Esophagus squamous epithelium (tissue), 5 donors: ENCODE measurements around the gene SETX. TPM values are rescaled to one million over a fixed set of nuclear protein-coding genes. Genes with fewer than 3 reads are reported as not detected.

Experiments used
- DNase-seq: peaks from one replicate; lab custom pipeline; 2025; lab: John Stamatoyannopoulos, UW
- H3K27ac ChIP-seq, 4 donors: fragments of 200-600 bp; sonication (generic); one replicate each; pipeline ENCODE4 v1.5.1; 2016 to 2019; ENCODE audit warnings: mild to moderate bottlenecking in 1 of 4
- H3K27me3 ChIP-seq, 4 donors: fragments of 200-600 bp; sonication (generic); 1 replicate in 3 of 4; 2 replicates in 1 of 4; pipeline versions ENCODE4 v1.5.1 to v1.6.0; 2017 to 2021; ENCODE audit warnings: antibody characterized with exemption in 1 of 4
- H3K36me3 ChIP-seq, 3 donors: fragments of 200-600 bp; sonication (generic); one replicate each; pipeline ENCODE4 v1.5.1; 2016 to 2019
- H3K4me1 ChIP-seq, 3 donors: fragments of 200-600 bp; sonication (generic); one replicate each; pipeline ENCODE4 v1.5.1; 2017 to 2019
- H3K4me3 ChIP-seq, 4 donors: fragments of 200-600 bp; sonication (generic); 1 replicate in 3 of 4; 2 replicates in 1 of 4; pipeline ENCODE4 v1.5.1; 2016 to 2019; ENCODE audit warnings: mild to moderate bottlenecking in 2 of 4, moderate library complexity in 1 of 4
- H3K9me3 ChIP-seq, 3 donors: fragments of 200-600 bp; sonication (generic); one replicate each; pipeline ENCODE4 v1.5.1; 2016 to 2019
- CTCF ChIP-seq, 6 experiments: fragments of 450-650 bp in 4 of 6; fragments of 200-600 bp in 2 of 6; sonication (generic) in 2 of 6; IDR thresholded peaks; one replicate each; pipeline ENCODE4 v1.5.1; 2016 to 2019; ENCODE audit warnings: antibody characterized with exemption in 6 of 6, mild to moderate bottlenecking in 4 of 6, moderate library complexity in 4 of 6
- POLR2A ChIP-seq, 4 donors: fragments of 450-650 bp; IDR thresholded peaks; one replicate each; pipeline ENCODE4 v1.6.1; 2017; ENCODE audit warnings: antibody characterized with exemption in 4 of 4, mild to moderate bottlenecking in 4 of 4, moderate library complexity in 3 of 4
- WGBS, 2 donors: methylation state at CpG; one replicate each; pipeline ENCODE4 v1.1.5; 2018; 5-methylcytosine and 5-hydroxymethylcytosine counted together
- intact Hi-C: fragments of 100-400 bp; cut with DNase I; formaldehyde crosslinking; loops from one replicate; pipeline ENCODE4 v1.15.0; 2022
- total RNA-seq, 4 donors: library from RNA; depleted of rRNA; stranded (reverse); fragments of >200 nt; gene quantifications; one replicate each; pipeline ENCODE4 v1.1.0, GENCODE V29; 2016
- donor health status: DM: yes; HTN: yes; CAD: no.

Gene SETX
- total RNA-seq, 4 donors from 2014 or later = 22.4 to 56.3 (median 33.0) TPM

GRCh38 chr9:132311978-132312377 is 42.8 kb downstream of the SETX start:
- Histone ChIP-seq H3K4me1 (no peaks in the 10 kb centered on the region), H3K36me3 (peaks cover 7 to 90% (median 38%) of the 10 kb centered on the region in 3 donors), H3K9me3 (no peaks in the 10 kb centered on the region), H3K27ac (no peak overlapping the region), H3K4me3 (no peak overlapping the region), H3K27me3 (no peaks in the 10 kb centered on the region)
- 84 to 93% methylated on average over 3 to 4 of the region's 4 CpGs for WGBS, 2 donors
- TF ChIP-seq POLR2A (IDR thresholded peaks at IDR 0.05) (no peak), CTCF (IDR thresholded peaks at IDR 0.05) (no peak)
- no peak for DNase-seq
- intact Hi-C loops = no loop called here

DNA sequence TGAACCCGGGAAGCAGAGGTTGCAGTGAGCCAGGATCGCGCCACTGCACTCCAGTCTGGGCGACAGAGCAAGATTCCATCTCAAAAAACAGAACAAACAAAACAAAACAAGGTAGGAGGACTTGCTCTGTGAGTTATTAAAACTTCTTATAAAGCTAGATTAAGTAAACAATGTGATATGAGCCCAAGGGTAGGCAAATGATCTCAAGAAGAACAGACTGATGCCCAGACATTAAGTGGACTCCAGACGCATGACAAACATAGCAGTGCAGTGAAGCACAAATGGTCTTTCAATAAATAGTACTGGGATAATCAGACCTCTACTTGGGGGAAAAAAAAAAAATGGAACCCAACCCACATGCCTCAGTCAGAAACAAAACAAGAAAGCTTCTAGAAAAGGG is 45.7 kb downstream of the SETX start:
- Histone ChIP-seq H3K27ac (no peak overlapping the region), H3K36me3 (peaks cover 7 to 96% (median 44%) of the 10 kb centered on the region in 3 donors), H3K27me3 (no peaks in the 10 kb centered on the region), H3K4me3 (no peak overlapping the region), H3K4me1 (no peaks in the 10 kb centered on the region), H3K9me3 (no peaks in the 10 kb centered on the region)
- 92 to 94% methylated on average over 5 of the region's 5 CpGs for WGBS, 2 donors
- TF ChIP-seq POLR2A (IDR thresholded peaks at IDR 0.05) (no peak), CTCF (IDR thresholded peaks at IDR 0.05) (no peak)
- DNase-seq = no peak
- intact Hi-C loops = no loop called here

DNA sequence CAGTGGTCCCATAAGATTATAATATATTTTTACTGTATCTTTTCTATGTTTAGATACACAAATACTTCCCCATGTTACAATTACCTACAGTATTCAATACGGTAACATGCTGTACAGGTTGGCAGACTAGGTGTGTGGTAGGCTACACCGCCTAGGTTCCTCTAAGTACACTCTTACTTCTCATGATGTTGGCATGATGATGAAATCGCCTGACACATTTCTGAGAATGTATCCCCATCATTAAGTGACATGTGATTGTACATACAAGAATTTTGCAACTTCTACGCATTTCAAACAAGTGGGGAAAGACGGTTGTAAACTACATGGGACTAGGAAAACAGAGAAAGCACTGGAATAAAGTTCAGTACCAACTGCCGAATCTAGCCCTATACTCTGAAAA is 53.3 kb downstream of the SETX start:
- Histone ChIP-seq H3K4me3 (no peak overlapping the region), H3K4me1 (no peaks in the 10 kb centered on the region), H3K36me3 (peaks cover 18 to 98% (median 35%) of the 10 kb centered on the region in 3 donors), H3K27me3 (no peaks in the 10 kb centered on the region), H3K9me3 (no peaks in the 10 kb centered on the region), H3K27ac (no peak overlapping the region)
- TF ChIP-seq CTCF (IDR thresholded peaks at IDR 0.05) (no peak), POLR2A (IDR thresholded peaks at IDR 0.05) (no peak)
- no peak for DNase-seq
- WGBS, 2 donors = 88 to 94% methylated on average over 6 of the region's 6 CpGs
- intact Hi-C loops = no loop called here

DNA sequence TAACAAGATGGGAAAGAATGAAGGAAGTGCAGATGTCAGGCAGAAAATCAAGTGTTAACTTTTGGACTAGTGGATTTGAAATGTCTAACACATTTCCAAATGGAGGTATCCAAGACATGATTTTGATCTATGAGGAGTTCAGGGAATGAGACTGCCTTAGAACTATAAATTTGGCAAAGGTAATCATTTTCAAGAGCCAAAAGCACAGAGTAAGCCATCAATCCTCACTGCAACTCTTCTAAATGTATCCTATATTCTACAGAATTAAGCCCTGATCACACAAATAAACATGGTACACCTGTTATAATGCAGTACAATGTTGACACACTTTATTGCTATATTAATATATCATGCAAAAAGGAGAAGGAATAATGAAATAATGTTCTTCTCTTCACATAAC is 55.6 kb downstream of the SETX start:
- no peak for DNase-seq
- no peak overlapping the region for H3K27ac ChIP-seq
- no peaks in the 10 kb centered on the region for H3K27me3 ChIP-seq
- H3K9me3 ChIP-seq = no peaks in the 10 kb centered on the region
- TF ChIP-seq CTCF (IDR thresholded peaks at IDR 0.05) (no peak), POLR2A (IDR thresholded peaks at IDR 0.05) (no peak)
- no peak overlapping the region for H3K4me3 ChIP-seq
- intact Hi-C loops = no loop called here
- peaks cover 28 to 98% (median 36%) of the 10 kb centered on the region in 3 donors for H3K36me3 ChIP-seq
- no peaks in the 10 kb centered on the region for H3K4me1 ChIP-seq

GRCh38 chr9:132295181-132295580 is 59.6 kb downstream of the SETX start:
- no peaks in the 10 kb centered on the region for H3K9me3 ChIP-seq
- no peak for DNase-seq
- no peaks in the 10 kb centered on the region for H3K27me3 ChIP-seq
- TF ChIP-seq CTCF (IDR thresholded peaks at IDR 0.05) (no peak), POLR2A (IDR thresholded peaks at IDR 0.05) (no peak)
- H3K27ac ChIP-seq = no peak overlapping the region
- 79 to 87% methylated on average over 2 of the region's 2 CpGs for WGBS, 2 donors
- no peak overlapping the region for H3K4me3 ChIP-seq
- peaks cover 28 to 100% (median 31%) of the 10 kb centered on the region in 3 donors for H3K36me3 ChIP-seq
- no peaks in the 10 kb centered on the region for H3K4me1 ChIP-seq
- intact Hi-C loops = no loop called here
